ENCODE results near the gene COL24A1. TPM values are rescaled to one million over a fixed set of nuclear protein-coding genes. Genes with fewer than 3 reads are reported as not detected.

Gene COL24A1
- total RNA-seq, 1 experiment from 2014 or later = 0.15 TPM

DNA sequence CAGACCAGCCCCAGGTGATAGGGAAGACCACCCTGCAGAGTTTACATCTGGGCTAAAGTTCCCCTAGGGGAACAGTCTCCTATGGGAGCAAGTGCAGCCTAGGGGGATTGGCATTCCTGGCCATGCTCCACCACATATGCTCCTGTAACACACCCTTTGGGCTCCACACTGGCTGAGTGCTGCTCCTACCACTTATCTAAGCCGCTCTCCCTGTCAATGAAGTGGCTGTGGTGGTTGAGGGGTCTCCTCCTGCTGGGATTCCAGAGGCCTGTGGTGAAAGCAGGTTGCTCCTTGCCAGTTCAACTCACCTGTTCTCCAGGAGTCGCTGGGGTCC lies 51.1 kb downstream of the COL24A1 start:
- no peak for TF ChIP-seq EZH2 (IDR thresholded peaks at IDR 0.05; ENCODE audit: borderline replicate concordance, low read depth, low read length, poor library complexity, severe bottlenecking)
- TF ChIP-seq, protein P1, sequence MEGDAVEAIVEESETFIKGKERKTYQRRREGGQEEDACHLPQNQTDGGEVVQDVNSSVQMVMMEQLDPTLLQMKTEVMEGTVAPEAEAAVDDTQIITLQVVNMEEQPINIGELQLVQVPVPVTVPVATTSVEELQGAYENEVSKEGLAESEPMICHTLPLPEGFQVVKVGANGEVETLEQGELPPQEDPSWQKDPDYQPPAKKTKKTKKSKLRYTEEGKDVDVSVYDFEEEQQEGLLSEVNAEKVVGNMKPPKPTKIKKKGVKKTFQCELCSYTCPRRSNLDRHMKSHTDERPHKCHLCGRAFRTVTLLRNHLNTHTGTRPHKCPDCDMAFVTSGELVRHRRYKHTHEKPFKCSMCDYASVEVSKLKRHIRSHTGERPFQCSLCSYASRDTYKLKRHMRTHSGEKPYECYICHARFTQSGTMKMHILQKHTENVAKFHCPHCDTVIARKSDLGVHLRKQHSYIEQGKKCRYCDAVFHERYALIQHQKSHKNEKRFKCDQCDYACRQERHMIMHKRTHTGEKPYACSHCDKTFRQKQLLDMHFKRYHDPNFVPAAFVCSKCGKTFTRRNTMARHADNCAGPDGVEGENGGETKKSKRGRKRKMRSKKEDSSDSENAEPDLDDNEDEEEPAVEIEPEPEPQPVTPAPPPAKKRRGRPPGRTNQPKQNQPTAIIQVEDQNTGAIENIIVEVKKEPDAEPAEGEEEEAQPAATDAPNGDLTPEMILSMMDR (conservative IDR thresholded peaks at IDR 0.05; ENCODE audit: low read depth, low read length) = no peak
- Histone ChIP-seq H3K36me3 (ENCODE audit: insufficient read depth, low read length, poor library complexity, severe bottlenecking) (no peaks in the 10 kb centered on the region), H3K27me3 (replicated peaks; ENCODE audit: insufficient read depth, low read depth, low read length, poor library complexity) (no peaks in the 10 kb centered on the region), H3K9me3 (ENCODE audit: low read depth, low read length, poor library complexity, severe bottlenecking) (no peaks in the 10 kb centered on the region), H3K4me1 (ENCODE audit: insufficient read depth, low read length, poor library complexity, severe bottlenecking) (no peaks in the 10 kb centered on the region), H3K4me3 (ENCODE audit: low read depth, low read length, poor library complexity, severe bottlenecking) (no peak overlapping the region), H3K27ac (ENCODE audit: low read depth, low read length, poor library complexity, severe bottlenecking) (no peak overlapping the region)
- intact Hi-C loops (cut with micrococcal nuclease; ENCODE audit: unreplicated experiment) = no loop called here
- DNase-seq (ENCODE audit: low spot score) = no peak
- ChIA-PET POLR2A (ENCODE audit: low non-redundant PET) (no interaction called here), CTCF (no interaction called here)
- no TSS peak for BruUV-seq (replicated peaks)

DNA sequence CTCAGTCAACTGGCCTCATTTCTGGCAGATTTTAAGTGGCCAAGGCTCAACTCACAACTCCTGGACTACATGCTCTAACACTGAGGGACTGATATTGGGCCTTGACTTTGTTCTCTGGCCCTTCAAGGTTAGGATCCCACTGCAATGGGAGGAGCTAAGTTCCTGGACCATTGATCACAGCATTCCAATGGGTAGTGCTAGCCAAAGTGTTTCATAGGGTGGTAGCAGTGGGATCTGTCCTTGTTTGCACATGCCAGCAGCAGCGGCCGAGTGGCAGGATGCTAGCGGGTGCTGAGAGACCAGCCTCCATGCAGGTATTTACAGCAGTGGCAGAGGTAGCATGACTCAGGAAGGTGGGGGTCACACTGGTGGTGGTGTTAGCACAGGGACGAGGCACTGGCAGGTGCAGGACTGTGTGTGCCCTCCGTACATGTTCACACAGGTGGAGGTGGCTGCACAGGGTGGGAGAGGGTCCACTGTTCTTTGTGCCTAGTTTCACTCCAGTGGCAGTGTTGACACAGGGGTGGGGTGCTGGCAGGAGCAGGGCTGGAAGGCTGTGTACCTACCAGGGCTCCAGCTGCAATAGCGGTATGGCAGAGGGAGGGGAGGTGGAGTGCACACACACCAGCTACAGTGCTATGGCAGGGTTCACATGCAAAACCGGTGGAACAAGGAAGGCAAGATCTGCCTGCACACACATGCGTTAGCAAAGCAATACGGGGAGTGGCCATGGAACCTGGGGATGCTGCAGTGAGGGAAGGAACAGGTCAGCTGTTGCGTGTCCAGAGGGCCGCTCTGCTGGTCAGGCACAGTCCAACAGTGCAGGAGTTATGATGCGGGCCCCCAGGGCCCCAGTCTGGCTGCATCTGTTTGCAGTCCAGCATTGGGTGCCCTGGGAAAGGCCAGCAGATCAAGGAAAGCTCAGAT lies 51.7 kb downstream of the COL24A1 start:
- no peaks in the 10 kb centered on the region for H3K36me3 ChIP-seq (ENCODE audit: insufficient read depth, low read length, poor library complexity, severe bottlenecking)
- no peaks in the 10 kb centered on the region for H3K27me3 ChIP-seq (replicated peaks; ENCODE audit: insufficient read depth, low read depth, low read length, poor library complexity)
- CTCF ChIA-PET = no interaction called here
- H3K4me1 ChIP-seq (ENCODE audit: insufficient read depth, low read length, poor library complexity, severe bottlenecking) = no peaks in the 10 kb centered on the region
- no TSS peak for BruUV-seq (replicated peaks)
- H3K4me3 ChIP-seq (ENCODE audit: low read depth, low read length, poor library complexity, severe bottlenecking) = no peak overlapping the region
- no peak overlapping the region for H3K27ac ChIP-seq (ENCODE audit: low read depth, low read length, poor library complexity, severe bottlenecking)
- DNase-seq (ENCODE audit: low spot score) = no peak
- no peaks in the 10 kb centered on the region for H3K9me3 ChIP-seq (ENCODE audit: low read depth, low read length, poor library complexity, severe bottlenecking)
- intact Hi-C loops (cut with micrococcal nuclease; ENCODE audit: unreplicated experiment) = no loop called here
- POLR2A ChIA-PET (ENCODE audit: low non-redundant PET) = no interaction called here
- TF ChIP-seq EZH2 (IDR thresholded peaks at IDR 0.05; ENCODE audit: borderline replicate concordance, low read depth, low read length, poor library complexity, severe bottlenecking) = no peak
- TF ChIP-seq, protein P1 (conservative IDR thresholded peaks at IDR 0.05; ENCODE audit: low read depth, low read length) = no peak

DNA sequence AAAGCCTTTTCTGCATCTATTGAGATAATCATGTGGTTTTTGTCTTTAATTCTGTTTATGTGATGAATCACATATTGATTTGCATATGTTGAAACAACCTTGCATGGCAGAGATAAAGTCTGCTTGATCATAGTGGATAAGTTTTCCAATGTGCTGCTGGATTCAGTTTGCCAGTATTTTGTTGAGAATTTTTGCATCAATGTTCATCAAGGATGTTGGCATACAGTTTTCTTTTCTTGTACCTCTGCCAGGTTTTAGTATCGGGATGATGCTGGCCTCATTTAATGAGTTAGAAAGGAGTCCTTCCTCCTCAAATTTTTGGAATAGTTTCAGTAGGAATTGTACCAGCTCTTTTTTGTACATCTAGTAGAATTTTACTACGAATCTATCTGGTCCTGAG lies 55.0 kb downstream of the COL24A1 start:
- Histone ChIP-seq H3K27ac (ENCODE audit: low read depth, low read length, poor library complexity, severe bottlenecking) (no peak overlapping the region), H3K4me3 (ENCODE audit: low read depth, low read length, poor library complexity, severe bottlenecking) (no peak overlapping the region), H3K27me3 (replicated peaks; ENCODE audit: insufficient read depth, low read depth, low read length, poor library complexity) (no peaks in the 10 kb centered on the region), H3K36me3 (ENCODE audit: insufficient read depth, low read length, poor library complexity, severe bottlenecking) (no peaks in the 10 kb centered on the region), H3K9me3 (ENCODE audit: low read depth, low read length, poor library complexity, severe bottlenecking) (no peaks in the 10 kb centered on the region), H3K4me1 (ENCODE audit: insufficient read depth, low read length, poor library complexity, severe bottlenecking) (no peaks in the 10 kb centered on the region)
- intact Hi-C loops (cut with micrococcal nuclease; ENCODE audit: unreplicated experiment) = no loop called here
- BruUV-seq (replicated peaks) = no TSS peak
- no peak for TF ChIP-seq EZH2 (IDR thresholded peaks at IDR 0.05; ENCODE audit: borderline replicate concordance, low read depth, low read length, poor library complexity, severe bottlenecking)
- TF ChIP-seq, protein P1 (conservative IDR thresholded peaks at IDR 0.05; ENCODE audit: low read depth, low read length) = no peak
- POLR2A ChIA-PET (ENCODE audit: low non-redundant PET) = interaction anchor here (0.7 kb wide), 1 partner anchor 18 kb away, joined by 3 read pairs; no protein-coding TSS in a partner anchor
- DNase-seq (ENCODE audit: low spot score) = no peak
- CTCF ChIA-PET = no interaction called here

Data from A673 (cell line).